Measurements from ENCODE around the gene TREM2.
"Not testable (repeated sequence)": the region's sequence is repeated elsewhere in the genome, so short reads cannot be mapped to it uniquely, and the experiment has no call there.

The TREM2 gene

DNA sequence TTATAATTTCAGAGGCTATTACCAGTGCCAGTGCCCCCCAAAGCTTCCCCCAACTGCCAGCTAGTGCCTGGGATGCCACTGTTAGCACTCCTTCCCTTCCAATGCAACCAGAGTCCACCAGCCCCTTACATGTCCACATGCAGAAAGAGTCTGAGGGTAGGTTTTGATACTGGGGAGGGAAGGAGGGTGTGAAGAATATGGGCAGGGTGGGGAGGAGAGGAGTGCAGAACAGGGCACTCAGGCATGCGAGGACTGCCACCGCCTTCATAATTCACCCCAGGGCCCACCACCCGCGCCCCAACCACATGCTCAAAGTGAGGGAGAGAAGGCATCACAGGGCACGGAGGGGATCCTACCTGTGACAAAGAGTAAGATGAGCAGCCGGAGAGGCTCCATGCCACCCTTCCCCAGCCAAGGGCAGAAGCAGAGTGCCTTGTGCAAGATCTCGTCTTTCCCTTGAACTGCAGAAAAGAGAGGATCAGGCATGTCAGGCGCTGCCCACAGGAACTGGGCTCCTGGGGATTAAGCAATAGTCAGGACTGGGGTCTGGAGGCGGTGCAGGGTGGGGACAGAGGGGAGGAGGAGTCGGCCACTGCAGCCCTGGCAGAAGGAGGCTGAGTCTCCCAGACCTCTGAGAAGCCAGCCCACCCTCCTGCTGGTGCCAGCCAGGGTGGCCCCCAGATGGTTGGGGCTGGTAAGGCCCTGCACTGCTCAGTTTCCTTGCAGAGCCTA lies at the start of gene TREM2:
TREM2 (minus strand) TSS at position 430 of the 732 bp plus-strand sequence; CDS start at position 396, 34 bp downstream.
- DNase-seq, result no peak

DNA sequence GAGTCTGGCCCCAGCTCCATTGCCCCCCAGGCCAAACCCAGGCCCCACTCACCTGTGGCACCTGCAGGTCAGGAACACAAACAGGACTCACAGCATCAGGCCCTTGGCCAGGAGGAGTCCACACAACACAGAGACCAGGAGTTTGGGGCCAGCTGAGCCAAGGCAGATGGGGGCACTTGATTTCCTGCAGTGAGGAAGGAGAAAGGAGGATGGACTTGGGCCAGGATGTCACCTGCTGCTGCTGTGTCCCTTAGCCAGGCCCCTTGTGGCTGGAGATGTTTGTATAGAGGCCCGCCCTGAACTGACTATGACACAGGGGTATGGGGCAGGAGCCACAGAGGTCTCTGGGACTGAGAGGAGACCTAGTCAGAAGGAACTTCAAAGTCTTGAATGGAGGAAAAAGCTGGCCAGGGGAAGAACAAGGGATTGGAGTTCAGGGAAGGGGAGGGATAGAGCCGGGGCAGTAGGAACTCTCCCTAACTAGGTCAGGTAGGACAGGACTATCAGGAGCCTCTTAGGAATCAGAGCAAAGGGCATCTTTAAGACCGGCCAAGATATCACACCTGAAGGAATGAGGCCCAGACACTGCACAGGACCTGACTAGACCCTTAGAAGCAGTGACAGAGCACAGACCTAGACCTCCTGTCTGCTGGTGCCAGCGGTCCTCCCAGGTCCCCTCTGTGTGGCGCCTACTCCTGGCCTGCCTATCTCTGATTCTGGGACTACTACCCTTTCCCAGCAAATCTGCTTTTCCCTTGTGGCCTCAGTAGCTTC lies 46.8 kb upstream of the TREM2 start:
- DNase-seq, result no peak

DNA sequence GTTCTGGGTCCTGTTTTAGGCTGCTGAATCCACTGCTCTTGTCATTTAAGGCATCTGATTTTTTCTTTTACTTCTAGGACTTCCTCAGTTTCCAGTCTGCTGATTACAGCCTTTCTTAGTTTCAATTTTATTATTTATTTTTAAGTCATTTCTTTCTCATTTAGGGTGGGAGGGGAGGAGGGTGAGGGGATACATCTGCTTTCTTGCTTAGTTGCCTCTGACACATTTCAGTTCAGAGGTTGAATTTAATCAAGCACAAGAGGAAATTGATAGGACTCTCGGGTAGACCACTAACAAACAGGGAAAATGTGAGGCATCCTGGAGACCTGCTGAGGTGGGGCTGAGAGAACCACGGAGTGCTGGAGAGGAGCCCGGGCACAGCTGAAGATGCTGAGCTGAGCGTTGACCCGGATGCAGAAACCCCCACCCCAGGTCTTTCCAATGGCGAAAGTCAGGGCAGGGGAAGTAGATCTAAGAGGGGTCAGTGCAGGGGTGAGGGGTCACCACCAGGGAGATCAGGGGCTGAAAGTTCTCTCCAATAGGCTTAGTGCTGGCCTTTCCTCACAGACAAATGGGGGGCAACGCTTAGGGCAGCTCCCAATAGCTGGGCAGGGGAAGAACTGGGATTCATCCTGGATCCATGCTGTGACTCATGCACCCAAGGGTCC lies 45.7 kb upstream of the TREM2 start:
- no peak for DNase-seq

DNA sequence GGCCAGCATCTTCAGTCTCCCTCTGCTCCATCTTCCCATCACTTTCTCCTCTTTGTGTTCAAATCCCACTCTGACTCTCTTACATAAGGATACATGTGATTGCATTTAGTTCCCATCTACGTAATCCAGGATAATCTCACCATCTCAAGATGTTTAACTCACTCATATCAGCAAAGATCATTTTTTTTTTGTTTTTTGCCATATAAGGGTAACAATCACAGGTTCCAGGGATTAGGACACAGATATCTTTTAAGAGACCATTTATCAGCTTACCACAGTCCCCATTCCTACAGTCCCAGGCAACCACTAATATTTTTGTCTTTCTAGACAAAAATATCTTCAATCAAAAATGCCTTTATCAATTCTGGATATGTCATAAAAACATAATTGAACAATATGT lies 41.2 kb upstream of the TREM2 start:
- DNase-seq, result no peak

DNA sequence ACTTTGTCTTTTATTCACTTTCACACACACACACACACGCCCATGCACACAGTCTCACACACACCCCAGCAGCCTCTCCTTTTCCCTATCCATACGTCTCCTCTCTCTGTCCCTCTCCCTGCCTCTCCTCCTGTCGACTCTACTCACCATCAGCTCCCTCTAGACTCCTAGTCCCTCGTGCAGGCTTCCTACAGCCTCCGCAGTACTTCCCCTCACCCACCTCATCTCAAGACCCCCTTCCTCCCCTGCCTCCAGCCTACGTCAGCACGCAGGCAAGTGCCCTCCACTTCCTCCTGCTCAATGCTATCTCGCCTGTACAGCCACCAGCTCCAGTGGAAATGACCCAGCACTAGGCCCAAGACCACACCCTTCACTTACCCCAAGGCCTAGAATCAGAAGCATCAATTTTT lies 38.9 kb upstream of the TREM2 start:
- peak; percentile 46 for DNase-seq

DNA sequence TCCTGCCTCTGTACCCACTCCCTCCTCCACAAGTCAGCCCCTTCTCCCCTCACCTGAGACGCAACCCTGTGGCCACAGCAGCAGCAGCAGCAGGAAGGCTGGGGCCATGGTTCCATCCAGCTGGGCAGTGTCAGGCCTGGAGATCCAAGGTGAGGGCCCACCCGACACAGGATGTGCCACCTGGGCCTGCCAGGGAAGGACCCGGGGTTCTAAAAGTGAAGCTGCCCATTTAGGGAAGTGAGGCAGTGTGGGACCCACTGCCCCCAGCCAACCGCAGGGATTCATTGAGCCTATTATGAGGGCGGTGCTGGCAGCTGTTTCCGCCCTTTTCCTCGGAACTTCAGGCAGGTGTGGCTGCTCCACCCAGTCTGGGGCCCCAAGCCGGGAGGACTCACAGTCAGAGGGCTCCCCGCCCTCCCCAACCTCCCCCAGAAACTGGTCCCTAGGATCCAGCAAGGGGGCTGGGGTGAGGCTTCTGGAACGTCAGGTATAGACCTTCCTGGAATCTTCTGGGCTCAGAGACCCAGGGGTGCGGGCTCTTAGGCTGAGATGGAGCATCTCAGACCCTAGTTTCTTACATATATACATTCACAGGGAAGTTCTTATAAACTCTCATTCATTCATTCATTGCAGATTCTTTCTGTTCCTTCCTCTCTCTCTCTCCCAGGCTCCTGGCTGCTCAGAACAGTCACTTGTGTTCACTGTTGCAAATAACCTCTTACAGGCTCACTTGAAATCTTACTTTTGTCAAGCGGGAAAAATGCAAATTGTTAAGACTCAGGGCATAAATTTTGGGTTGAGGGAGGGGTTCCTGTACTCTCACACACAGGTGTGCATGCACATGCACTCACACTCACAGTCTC lies 38.2 kb upstream of the TREM2 start, which contains the start of gene TREML2:
TREML2 (minus strand) TSS at position 249 of the 863 bp plus-strand sequence; CDS start at position 108, 141 bp downstream.
- peak; percentile 63 for DNase-seq

DNA sequence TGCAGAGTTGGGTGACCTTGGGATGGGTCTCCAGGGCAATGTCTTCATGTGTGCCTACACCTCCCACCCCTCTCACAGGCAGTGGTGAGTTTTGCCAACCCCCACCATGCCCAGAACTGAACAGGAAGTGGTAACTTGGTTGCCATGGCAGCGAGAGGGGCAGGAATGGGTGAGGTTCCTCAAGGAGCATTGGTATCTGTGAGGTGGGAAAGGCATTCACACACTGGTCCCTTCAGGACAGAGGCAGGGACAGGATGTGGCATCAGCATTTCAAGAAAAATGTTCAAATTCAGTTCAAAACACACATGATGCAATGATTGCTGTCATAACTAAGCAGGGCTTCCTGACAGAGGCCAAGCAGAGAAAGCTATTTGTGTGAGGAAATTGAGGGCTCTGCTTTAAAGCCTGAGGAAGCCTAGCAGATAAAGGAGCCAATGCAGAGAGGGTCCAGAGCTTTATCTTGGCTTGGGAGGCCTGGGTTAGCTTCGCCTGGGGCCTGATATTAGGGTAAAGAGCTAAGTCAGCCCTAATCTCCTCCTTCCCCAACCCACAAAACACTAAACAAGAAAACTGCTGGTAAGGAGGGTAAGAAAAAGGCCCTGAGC lies 37.5 kb upstream of the TREM2 start:
- peak; percentile 83 for DNase-seq

DNA sequence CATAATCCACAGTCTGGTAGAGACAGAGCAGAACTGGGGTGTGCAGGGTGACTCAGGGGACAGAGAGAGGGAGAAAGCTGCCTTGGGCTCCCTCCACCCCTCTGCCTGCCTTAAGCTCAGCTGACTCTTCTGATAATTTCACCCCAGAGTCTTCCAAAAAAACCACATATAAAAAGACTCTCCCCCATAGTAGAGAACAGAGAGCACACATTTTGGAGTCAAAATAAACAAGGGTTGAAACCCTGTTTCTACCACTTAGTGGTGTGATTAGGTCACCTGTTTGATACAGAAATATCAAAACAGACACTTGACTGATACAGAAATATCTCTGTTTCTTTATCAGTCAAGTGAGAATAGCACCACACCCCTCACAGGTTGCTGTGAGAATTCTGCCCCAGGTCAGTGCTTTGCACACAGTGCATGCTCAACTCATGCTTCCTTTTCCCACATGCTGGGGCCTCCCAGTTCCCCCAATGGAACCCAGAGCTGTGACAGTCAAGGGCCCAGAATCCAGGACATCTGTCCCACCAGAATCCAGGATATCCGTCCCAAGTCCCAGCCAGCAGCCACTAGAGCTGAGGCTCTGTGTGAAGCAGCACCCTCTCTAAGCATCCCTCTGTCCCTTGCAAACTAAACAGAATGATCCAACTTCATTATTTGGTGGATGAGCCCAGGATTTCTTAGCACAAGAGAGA lies 36.8 kb upstream of the TREM2 start:
- DNase-seq, result peak; percentile 59

DNA sequence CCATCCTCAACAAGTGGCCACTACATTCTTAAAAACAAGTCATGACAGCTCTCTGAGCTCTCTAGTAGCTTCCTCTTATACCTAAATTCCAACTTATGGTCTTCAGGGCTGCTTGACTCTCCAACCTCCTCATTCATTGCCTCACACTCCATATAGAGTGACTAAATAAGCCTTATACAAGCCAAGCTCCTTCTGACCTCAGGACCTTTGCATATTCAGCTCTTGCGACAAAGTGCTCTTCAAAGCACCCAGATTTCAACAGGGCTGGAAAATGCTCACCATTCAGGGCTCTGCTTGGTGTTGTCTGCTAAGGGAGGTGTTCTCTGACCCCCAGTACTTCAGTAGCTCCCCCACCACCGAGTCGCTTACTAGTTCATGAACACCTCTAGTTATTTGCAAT lies 34.3 kb upstream of the TREM2 start:
- DNase-seq, result no peak

DNA sequence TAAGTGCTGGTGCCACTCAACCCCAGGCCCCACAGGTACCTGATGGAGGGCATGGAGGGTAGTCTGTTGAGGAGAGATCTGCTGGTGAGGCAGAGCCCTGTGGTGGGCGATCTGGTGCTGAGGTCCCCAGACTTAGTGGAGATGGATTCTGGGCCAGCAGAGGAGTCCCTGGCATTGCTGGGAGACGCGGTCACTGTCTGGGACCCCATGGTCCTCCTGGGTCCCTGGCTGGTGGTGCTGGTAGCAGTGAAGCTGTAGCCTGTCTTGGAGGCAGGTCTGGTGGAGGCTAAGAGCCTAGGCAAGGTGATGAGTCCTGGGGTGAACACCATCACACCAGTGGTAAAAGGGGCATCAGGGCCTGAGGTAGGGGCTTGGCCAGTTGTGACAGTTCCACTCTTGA lies 31.5 kb upstream of the TREM2 start:
- DNase-seq, result no peak

DNA sequence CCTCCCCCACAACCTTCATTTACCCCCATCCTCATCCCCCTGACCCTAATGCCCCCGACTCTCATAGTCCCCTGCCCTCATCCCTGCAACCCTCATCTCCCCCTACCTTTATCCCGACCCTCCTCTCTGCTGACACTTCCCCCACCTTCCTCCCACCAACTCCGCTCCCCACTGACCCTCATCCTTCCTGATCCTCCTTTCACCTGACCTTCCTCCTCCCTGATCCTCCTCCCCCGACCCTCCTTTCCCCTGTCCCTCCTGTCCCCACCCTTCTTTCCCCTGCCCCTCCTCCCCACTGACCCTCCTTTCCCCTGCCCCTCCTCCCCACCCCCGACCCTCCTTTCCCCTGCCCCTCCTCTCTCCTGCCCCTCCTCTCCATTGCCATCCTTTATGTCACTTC lies 31.0 kb upstream of the TREM2 start:
- no peak for DNase-seq

DNA sequence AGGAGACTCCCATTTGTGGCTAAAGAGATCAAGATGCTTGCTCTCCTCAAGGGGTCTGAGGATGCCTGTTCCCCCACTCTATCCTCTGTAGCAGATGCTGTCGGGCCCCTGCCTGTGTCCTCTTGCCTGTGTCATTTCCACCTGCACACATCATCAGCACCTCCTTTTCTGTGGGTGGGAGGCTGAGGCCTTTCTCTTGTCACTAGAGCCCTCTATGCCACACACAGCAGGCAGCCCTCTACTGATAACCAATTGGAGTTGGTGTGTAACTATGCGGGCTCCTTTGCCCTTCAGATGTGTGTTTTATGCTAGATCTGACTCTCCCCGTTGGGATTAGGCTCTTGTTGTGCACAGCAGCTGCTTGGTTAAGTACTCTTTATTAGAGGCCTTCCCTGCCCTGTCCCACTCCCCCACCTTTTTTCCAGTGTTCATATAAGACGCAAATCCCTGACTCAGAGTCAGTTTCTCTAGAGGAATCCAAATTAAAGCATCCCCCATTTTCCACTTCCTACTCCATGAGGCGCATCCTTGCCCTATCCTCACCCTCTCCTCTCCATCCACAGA lies 30.3 kb upstream of the TREM2 start:
- DNase-seq, result no peak

DNA sequence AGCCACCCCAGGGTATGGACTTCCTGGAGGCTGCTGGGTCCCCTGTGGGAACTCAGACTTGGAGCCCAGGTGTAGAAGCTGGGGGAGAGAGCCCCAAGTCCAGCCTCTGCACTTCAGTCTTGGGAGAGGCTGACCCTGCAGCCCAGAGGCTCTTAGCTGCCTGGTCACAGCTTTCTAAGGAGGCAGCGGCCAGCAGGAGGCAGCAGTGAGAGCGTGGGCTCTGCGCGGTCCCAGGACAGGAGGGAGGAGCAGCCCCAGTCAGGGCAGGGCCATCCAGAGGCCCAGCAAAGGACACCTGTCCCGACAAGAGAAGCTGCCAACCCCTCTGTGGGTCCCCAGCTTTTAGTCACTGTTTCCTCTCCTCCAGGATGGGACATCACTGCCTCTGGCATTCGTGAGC lies 28.7 kb upstream of the TREM2 start:
- peak; percentile 54 for DNase-seq

DNA sequence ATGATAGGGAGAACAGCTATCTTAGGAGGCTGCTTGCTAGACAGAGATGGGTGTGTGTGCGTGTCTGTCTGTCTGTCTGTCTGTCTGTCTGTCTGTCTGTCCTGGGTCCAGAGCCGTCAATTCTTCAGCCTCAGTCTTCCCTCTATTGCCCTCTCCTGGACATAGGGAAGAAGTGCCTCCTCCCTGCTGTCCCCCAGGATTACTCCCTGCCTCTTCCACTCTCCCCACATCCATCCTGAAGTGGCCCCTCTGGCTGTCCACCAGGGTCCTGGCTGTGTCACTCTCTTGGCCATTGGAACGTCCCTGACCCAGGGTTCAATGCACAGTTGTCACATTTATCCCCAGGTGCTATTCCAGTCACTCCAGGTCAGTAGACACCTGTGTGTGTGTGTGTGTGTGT lies 27.9 kb upstream of the TREM2 start:
- no peak for DNase-seq

DNA sequence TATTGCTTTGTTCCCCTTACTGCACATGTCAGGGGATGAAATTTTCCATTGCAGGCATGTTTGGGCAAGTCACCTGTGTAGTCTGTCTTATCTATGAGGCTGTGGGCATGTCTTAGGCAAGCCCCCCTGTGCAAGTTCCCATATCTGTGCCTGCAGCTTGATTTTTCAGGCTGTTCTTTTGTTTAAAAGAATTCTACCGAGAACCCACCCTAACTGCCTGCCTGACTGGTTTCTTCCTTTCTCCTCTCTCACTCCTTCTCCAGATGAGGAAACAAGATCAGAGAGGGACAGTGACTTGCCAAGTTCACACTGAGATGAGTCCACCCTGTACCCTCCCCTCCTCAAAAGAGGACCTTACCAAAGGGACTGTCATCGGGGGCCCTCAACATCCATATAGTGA lies 27.1 kb upstream of the TREM2 start:
- no peak for DNase-seq

DNA sequence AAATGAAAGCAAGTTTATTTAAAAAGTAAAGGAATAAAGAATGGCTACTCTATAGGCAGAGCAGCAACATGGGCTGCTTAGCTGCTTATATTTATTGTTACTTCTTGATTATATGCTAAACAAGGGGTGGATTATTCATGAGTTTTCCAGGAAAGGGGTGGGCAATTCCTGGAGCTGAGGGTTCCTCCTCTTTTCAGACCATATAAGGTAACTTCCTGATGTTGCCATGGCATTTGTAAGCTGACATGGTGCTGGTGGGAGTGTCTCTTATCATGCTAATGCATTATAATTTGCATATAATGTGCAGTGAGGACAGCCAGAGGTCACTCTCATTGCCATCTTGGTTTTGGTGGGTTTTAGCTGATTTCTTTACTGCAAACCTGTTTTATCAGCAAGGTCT lies 26.1 kb upstream of the TREM2 start:
- not testable (repeated sequence) for DNase-seq

DNA sequence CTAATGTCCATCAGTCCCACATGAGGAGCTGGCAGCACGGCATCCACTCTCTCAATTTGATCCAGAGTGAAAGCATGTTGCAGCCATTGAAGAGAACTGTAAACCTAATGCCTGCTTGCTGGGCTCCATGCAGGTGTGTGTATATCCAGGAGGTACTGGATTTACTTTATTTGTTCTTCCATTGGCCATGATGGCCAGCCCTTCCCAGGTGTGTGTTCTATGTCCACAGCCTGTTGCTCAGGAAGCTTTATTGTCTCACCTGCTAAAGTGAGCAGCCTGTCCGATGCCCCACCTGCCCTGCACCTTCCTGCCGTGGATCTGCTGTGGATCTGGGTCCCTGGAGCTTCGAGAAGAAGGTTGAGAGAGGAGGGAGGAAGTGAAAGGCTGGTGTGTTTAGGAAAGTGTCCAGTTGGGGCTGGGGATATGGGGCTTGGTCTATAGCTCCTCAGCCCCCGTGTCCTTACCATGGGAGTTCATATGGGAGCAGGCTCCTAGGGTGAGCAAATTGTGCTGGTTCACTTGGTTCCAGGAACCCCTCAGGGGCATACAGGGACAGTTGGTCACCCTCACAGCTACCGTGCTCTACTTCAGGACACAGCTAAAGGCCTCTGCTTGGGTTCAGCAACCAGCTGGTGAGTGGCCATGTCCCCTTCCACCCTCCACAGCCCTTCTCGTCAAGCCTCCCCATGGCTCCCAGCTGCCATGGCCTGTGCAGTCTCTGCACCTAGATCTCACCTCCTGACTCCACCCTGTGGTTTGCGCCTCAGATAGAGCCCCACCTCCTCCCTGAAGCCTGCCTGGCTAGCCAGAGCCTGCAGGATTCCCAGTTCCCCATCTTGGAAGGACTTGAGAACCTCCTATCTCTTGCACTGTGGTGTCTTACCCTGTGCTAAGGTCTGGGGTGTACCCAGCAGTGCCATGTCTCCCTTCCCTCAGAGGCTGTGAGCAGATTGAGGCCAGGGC lies 25.3 kb upstream of the TREM2 start:
- DNase-seq, result no peak

DNA sequence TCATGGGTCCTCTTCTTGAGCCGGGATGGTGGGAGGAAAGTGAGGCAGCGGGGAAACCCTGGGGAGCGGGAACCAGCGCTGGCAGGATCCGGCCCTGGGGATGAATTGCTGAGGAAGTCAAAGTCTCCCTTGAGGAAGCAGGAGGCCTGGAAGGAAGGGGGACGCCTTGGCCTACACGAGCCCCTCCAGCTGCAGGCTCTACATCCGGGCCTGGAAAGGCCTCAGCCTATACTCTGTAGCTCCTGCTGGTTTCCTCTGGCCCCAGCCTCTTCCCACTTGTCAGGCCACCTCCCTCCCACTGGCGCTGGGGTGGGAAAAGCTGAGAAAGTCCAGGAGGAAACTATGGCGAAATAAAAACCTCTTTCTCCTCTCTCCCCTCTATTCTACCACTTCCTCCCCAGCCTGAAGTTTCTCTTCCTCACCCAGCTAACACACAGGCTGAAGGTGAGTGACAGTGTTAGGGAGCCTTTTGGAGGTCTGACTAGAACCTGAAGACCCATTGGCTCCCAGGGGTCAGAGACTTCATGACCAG lies 23.2 kb upstream of the TREM2 start:
- no peak for DNase-seq

DNA sequence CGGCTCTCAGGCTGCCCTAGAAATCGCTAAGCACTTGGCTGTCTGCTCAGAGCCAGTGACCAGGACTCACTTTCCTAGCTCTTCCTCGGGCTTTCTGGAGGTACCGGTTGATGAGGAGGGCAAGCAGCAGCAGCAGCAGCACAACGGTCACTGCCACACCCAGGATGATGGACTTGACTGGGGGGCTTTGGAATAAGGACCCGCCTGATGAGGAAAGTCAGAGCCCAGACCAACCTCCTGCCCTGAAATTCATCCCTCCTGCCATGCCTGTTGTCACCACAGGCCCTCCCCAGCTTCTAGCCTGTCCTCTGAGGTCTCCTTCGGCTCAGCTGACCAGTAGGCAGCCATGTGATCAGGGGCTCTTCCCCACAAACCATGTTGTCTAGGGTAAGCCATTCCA lies 21.8 kb upstream of the TREM2 start:
- no peak for DNase-seq
